ENCODE data around the gene G0S2. TPM values are rescaled to one million over a fixed set of nuclear protein-coding genes. Genes with fewer than 3 reads are reported as not detected.

G0S2 gene
- total RNA-seq, 1 donor from 2014 or later: 41.0 TPM

- no peak for DNase-seq (ENCODE audit: low read depth)
- no peak overlapping the region for H3K4me3 ChIP-seq (ENCODE audit: low read depth, low read length)
- no peak for TF ChIP-seq CTCF (conservative IDR thresholded peaks at IDR 0.05; ENCODE audit: low read depth, low read length)
Observed at GRCh38 chr1:209705033-209705598, 29.9 kb downstream of the G0S2 start.

- no peak for TF ChIP-seq CTCF (conservative IDR thresholded peaks at IDR 0.05; ENCODE audit: low read depth, low read length)
- no peak overlapping the region for H3K4me3 ChIP-seq (ENCODE audit: low read depth, low read length)
- no peak for DNase-seq (ENCODE audit: low read depth)
Observed at GRCh38 chr1:209706622-209707021, 31.4 kb downstream of the G0S2 start.

GRCh38 chr1:209707308-209707707 lies 32.1 kb downstream of the G0S2 start:
- no peak overlapping the region for H3K4me3 ChIP-seq (ENCODE audit: low read depth, low read length)
- no peak for TF ChIP-seq CTCF (conservative IDR thresholded peaks at IDR 0.05; ENCODE audit: low read depth, low read length)
- no peak for DNase-seq (ENCODE audit: low read depth)

- TF ChIP-seq CTCF (conservative IDR thresholded peaks at IDR 0.05; ENCODE audit: low read depth, low read length): no peak
- no peak for DNase-seq (ENCODE audit: low read depth)
- no peak overlapping the region for H3K4me3 ChIP-seq (ENCODE audit: low read depth, low read length)
Observed at GRCh38 chr1:209708297-209708696, 33.1 kb downstream of the G0S2 start.

GRCh38 chr1:209710093-209710492 lies 34.9 kb downstream of the G0S2 start:
- no peak for TF ChIP-seq CTCF (conservative IDR thresholded peaks at IDR 0.05; ENCODE audit: low read depth, low read length)
- DNase-seq (ENCODE audit: low read depth): no peak
- H3K4me3 ChIP-seq (ENCODE audit: low read depth, low read length): no peak overlapping the region

GRCh38 chr1:209710847-209711246 lies 35.6 kb downstream of the G0S2 start:
- no peak for DNase-seq (ENCODE audit: low read depth)
- no peak for TF ChIP-seq CTCF (conservative IDR thresholded peaks at IDR 0.05; ENCODE audit: low read depth, low read length)
- H3K4me3 ChIP-seq (ENCODE audit: low read depth, low read length): no peak overlapping the region

- no peak overlapping the region for H3K4me3 ChIP-seq (ENCODE audit: low read depth, low read length)
- DNase-seq (ENCODE audit: low read depth): no peak
- TF ChIP-seq CTCF (conservative IDR thresholded peaks at IDR 0.05; ENCODE audit: low read depth, low read length): no peak
Observed at GRCh38 chr1:209714338-209714737, 39.1 kb downstream of the G0S2 start.
